Inferior parietal cortex (tissue), 1 donor: ENCODE measurements around the gene CCR1.

Experiments used
- DNase-seq: peaks from one replicate; pipeline ENCODE4 v3.0.0-alpha.2; 2016; ENCODE audit errors: extremely low spot score

Gene CCR1

GRCh38 chr3:46208167-46208704 lies at the start of gene CCR1:
CCR1 (minus strand) TSS chr3:46208313; CDS start chr3:46204313, 4,000 bp downstream.
- DNase-seq = peak; percentile 47

DNA sequence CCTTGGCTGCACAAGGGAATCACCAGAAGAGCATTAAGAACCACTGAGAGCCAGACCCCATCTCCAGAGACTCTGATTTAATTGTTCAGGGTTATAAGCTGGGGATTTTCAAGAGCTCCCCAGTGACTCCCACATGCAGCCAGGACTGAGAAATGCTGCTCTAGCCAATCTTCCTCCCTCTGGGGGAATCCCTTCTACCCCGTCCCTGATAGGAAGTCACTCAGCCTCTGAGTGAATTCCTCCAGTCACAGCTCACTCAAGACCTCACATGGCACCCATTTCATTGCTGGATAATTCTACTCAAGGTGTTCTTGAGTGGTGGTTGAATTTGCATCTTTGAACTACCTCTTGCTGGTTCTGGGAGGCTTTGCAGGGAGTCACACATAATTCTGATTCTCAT lies 44.9 kb upstream of the CCR1 start:
- no peak for DNase-seq

DNA sequence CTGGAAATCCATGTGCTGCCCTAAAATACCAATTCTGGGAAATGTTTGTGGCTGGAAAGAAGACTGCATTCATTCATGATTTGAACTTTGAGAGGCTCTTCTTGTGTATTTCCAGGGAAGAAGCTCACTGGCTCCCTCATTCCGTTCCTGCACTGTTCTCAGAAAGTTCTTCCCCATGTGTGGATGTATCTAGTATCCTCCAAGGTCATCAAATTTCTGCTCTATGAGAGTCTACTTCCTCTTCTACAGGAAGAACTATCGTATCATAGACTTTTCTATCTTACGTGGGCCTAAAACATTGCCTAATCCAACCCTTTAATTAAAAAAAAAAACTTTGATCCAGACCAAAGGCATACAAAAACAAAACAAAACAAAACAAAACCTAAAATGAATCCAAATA lies 37.0 kb upstream of the CCR1 start:
- DNase-seq = no peak

- no peak for DNase-seq
Measured at GRCh38 chr3:46243560-46243959, 35.4 kb upstream of the CCR1 start.

- no peak for DNase-seq
Measured at GRCh38 chr3:46242120-46242519, 34.0 kb upstream of the CCR1 start, which contains the start of gene CCR3. CCR3 (plus strand) TSS chr3:46242460; CDS start chr3:46265159, 22,699 bp downstream.

DNA sequence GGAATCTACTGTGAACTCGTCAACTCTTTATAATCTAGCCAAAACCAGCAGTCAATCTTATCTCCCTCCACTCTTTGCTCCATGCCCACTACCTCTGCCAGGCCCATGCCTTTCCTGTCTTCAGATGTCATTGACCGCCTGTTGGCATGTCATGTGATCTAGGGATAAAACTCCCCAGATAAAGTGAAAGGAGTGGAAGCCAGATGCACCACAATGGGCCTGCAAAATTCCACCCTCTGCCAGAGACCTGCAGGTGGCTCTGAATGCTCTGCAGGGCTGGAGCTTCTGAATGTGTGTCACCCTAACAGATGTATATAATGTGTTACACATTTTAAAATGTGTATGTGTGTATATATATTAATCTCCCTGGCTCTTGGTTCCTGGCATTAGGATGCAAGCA lies 31.8 kb upstream of the CCR1 start:
- no peak for DNase-seq

- DNase-seq = no peak
Measured at GRCh38 chr3:46239301-46239938, 31.3 kb upstream of the CCR1 start.

- no peak for DNase-seq
Measured at GRCh38 chr3:46238386-46238785, 30.3 kb upstream of the CCR1 start.

DNA sequence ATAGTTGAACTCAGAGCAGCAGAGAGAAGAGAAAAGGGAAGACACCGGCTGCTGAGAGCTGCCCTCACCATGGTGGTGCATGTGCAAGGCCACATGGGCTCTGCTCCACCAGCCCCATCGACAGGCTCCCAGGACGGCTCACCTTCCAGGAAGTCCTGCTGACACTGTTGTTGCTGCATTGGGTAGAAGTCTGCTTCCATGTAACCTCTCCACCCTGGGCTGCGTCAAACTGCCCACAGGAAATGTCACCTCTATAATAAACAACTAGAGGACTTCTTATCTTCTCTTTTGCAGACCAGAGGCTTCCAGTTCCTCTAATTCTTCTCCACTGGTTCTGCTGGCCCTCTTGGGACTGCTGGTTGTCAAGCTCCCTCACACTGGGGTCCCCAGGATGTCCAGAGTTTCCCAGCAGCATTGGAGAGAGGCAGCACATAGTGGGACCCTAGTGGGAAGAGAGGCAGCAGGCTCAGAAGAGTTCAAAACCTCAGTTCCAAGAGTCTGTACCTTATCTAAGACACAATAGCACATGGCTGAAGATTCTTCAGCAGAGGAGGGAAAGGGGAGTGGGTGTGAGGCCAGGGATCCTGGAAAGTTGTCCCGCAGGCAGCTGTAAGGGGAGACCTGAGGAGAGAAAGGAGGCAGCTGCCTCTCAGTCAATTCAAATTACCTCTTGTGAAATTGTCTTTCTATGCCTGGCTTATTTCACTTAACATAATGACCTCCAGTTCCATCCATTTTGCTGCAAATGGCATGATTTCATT lies 28.4 kb upstream of the CCR1 start:
- no peak for DNase-seq

DNA sequence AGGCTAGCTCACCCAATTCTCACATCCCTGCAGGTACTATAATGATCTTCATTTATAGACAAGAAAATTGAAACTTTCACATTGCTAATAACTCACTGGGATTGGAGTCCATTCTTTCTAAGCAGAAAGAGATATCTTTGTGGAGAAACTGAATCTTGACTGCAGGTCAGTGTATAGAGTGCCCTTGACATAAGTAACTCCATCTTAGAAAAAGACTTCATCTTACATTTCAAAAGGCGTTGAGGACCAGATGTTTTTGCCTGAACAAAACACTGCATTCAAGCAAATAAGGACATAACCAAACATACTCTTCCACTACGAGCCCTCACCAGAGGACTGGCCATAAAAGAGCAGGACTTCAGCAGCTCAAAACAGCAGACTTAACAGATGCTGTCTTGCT lies 27.3 kb upstream of the CCR1 start:
- no peak for DNase-seq

DNA sequence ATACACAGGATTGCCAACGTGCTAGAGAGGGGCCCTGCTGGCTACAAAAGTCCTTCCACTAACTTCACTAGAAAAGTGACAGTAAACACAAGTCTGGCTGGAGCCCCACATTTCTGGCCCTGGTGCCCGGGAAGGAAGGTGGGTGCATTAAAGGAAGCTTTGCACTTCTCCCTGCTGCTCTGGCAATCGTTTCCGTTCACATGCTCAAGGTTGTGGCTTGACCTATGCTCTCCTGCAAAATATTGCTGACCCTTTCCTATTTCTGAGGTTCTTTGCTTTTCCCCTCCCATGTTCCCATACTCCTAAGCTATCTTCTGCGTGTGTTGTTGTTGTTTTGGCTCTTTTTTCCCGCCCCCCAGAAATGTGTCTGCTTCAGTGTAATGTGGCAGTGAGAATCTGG lies 25.1 kb upstream of the CCR1 start:
- no peak for DNase-seq

- DNase-seq = no peak
Measured at GRCh38 chr3:46231323-46231722, 23.2 kb upstream of the CCR1 start.

DNA sequence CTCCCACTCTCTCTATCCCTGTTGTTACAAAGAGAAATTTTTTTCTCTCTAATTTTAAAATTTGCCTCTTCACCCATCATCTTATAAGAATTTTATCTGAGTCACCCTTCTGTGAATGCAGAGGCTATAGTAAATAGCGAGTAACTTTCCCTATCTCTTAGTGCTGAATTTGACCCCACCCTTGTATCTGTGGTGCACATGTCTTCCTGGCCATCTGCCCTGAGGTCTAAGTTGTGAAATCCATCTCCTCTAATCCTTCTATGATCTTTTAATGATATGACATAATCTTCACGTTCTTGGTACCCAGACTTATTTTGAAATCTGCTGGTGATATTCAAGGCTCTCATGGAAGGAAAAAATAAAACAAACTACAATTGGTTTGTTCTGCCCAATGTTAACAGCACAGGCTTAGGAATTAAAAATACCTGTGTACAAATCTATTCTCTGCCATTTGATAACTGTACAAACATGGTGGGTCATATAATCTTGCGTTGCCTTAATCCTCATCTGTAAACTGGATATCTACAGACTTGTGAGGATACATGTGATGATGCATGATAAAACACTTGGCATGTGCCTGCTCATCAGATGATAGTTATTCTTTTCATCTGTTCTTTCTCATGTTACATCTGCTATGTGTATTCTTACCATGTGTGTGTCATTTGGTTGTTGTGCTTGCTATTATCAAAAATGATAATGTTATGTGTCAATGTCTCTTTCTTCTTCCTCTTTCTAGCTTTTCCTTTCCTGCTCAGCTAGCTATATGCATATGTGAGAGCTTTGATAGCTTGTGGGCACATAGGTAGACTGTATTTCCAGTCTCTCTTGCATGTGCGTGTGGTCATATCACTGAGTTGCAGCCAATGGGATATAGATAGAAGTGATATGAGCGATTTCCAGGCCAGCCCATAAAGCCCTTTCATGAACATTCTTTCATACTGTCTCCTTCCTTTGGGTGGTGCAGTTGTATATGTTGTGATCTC lies 20.4 kb upstream of the CCR1 start:
- DNase-seq = no peak

DNA sequence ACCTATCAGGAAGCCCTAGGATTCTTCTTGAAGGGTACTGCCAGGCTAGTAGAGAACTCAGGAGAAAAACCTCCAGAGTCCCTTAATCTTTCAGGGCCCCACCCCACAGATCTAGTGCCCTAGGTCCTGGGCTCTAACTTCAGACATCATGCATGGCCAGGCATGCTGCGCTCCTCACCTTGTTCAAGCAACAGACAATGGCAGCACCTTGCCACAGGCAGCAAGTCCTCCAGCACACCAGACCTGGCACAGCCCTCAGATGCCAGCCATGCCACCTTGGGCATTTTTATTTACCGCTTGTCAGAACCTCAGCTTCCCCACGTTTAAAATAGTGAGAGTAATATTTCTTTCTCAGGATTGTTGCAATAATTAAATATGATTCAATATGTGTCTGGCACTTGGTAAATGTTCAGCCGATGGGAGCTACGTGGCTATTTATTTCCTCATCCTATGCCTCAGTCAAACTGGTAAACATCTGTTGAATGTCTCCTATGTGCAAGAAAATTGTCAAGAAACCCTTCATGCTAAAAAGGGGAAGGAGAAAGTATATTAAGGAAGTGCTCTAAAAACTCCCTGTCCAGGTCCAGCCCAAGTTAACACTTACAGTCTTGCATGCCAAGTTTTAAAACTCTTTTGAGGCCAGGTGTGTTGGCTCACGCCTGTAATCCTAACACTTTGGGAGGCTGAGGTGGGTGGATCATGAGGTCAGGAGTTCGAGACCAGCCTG lies 14.5 kb upstream of the CCR1 start:
- DNase-seq = no peak

- DNase-seq = no peak
Measured at GRCh38 chr3:46221938-46222337, 13.8 kb upstream of the CCR1 start.

DNA sequence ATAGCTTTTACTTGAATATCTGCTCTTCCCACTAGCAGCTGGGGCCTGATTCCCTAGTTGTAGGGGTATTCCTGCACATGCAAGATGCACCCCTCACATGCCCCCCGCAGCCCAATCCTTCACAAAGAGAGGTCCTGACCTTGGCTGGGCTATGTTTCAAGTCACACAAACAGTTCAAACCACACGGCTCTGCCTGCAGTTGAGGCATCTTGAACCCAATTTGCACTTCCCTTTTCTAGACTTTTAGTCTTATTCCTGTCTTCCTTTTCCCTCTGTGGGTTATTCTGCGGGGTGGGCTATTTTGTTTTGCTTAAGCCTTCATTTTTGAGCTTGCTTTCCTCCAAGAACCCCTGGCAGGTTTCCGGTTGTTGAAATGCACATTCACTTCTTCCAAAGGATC lies 13.3 kb upstream of the CCR1 start:
- no peak for DNase-seq

DNA sequence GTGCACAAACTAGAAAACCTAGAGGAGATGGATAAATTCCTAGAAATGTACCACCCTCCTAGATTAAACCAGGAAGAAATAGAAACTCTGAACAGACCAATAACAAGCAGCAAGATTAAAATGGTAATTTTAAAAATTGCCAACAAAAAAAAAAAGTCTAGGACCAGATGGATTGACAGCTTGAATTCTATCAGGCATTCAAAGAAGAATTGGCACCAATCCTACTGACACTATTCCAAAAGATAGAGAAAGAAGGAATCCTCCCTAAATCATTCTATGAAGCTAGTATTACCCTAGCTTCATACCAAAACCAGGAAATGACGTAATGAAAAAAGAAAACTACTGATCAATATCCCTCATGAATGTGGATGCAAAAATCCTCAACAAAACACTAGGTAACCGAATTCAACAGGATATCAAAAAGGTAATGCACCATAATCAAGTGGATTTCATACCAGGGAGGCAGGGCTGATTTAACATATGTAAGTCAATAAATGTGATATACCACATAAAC lies 10.1 kb upstream of the CCR1 start:
- no peak for DNase-seq

- DNase-seq = no peak
Measured at GRCh38 chr3:46215810-46216414, 7.8 kb upstream of the CCR1 start.

- DNase-seq = no peak
Measured at GRCh38 chr3:46214751-46215352, 6.7 kb upstream of the CCR1 start.

DNA sequence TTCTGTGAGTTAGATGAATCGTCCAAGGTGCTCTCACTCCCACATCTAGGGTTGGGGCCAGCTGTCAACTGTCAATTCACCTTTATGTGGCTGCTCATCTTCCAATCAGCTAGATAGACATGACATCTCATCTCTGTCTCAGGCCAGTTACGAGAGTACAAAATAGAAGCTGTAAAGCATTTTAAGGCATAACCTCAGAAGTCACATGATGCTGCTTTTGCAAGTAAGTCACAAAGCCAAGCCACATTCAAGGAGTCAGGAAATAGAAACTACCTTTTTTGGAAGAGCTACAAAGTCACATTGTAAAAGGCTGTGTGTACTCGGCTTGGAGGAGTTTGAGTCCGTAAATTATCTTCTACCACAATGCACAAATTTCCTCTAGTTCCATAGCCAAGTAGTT lies 5.1 kb upstream of the CCR1 start:
- no peak for DNase-seq
